SK-N-MC (cell line): ENCODE data around the gene DYNLT2.

Experiments used
- DNase-seq: peaks from one replicate; pipeline ENCODE4 v3.0.0-alpha.2; 2011; ENCODE audit warnings: low read depth, low spot score
- H3K27ac ChIP-seq: fragments of 200-600 bp; sonication (generic); 2 replicates; pipeline ENCODE4 v1.5.1; 2016; ENCODE audit warnings: mixed run types
- H3K36me3 ChIP-seq: fragments of 200-600 bp; sonication (generic); 2 replicates; pipeline ENCODE4 v1.6.1; 2017; ENCODE audit warnings: antibody characterized with exemption, low read length, mixed read lengths; ENCODE audit not compliant: insufficient read depth
- H3K4me3 ChIP-seq: fragments of 200-600 bp; sonication (generic); 2 replicates; pipeline ENCODE4 v1.5.1; 2016
- H3K9ac ChIP-seq: fragments of 200-600 bp; sonication (generic); 2 replicates; pipeline ENCODE4 v1.8.0; 2017; ENCODE audit warnings: mixed run types, mixed read lengths; ENCODE audit not compliant: insufficient read length
- H3K9me3 ChIP-seq: fragments of 200-600 bp; sonication (generic); 2 replicates; pipeline ENCODE4 v1.6.1; 2017; ENCODE audit warnings: low read depth, mild to moderate bottlenecking, antibody characterized with exemption, low read length, moderate library complexity, mixed read lengths
- EZH2 ChIP-seq: fragments of 200-600 bp; sonication (generic); IDR thresholded peaks from one replicate; pipeline ENCODE4 v1.6.1; 2017; ENCODE audit warnings: antibody characterized with exemption
- FOXP2 ChIP-seq: optimal IDR thresholded peaks from 2 replicates; pipeline ENCODE3; 2011; ENCODE audit warnings: mild to moderate bottlenecking, moderate library complexity; ENCODE audit not compliant: insufficient read depth; ENCODE audit errors: extremely low read length, control extremely low read depth
- POLR2AphosphoS5 ChIP-seq: IDR thresholded peaks from 2 replicates; pipeline ENCODE4 v1.6.1; 2012; ENCODE audit warnings: mild to moderate bottlenecking, low read depth, low read length, borderline replicate concordance

DYNLT2 gene

GRCh38 chr6:169792306-169793015 is 41.1 kb upstream of the DYNLT2 start:
- Histone ChIP-seq H3K9ac (no peak overlapping the region), H3K36me3 (no peaks in the 10 kb centered on the region), H3K27ac (no peak overlapping the region), H3K4me3 (no peak overlapping the region), H3K9me3 (no peaks in the 10 kb centered on the region)
- no peak for TF ChIP-seq EZH2
- no peak for TF ChIP-seq FOXP2
- TF ChIP-seq POLR2AphosphoS5: no peak
- no peak for DNase-seq

DNA sequence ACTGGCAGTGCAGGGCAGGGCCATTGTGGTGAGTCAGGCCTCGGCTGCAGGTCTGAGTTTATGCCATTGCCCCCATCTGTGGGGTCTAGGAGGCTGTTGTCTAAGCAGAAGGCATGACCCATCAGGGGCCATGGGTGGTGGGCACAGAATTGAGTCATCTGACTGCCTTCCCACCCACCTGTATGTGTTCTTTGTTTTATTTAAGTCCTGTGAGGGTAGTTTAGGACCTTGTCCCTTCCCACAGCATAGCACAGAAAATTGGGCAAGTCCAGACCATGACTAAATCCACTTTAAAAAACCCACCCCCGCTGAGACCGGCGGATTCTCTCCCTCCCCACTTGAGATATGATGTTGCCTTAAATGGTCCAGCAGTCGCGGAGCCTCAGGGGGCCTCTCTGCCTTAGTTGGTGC is 40.4 kb upstream of the DYNLT2 start:
- no peaks in the 10 kb centered on the region for H3K36me3 ChIP-seq
- TF ChIP-seq EZH2 (no peak), POLR2AphosphoS5 (no peak), FOXP2 (no peak)
- no peak overlapping the region for H3K9ac ChIP-seq
- H3K4me3 ChIP-seq: no peak overlapping the region
- no peak for DNase-seq
- H3K9me3 ChIP-seq: no peaks in the 10 kb centered on the region
- no peak overlapping the region for H3K27ac ChIP-seq

GRCh38 chr6:169789944-169790927 is 38.9 kb upstream of the DYNLT2 start:
- H3K27ac ChIP-seq: no peak overlapping the region

GRCh38 chr6:169789146-169789943 is 38.0 kb upstream of the DYNLT2 start:
- Histone ChIP-seq H3K9me3 (no peaks in the 10 kb centered on the region), H3K27ac (no peak overlapping the region), H3K36me3 (no peaks in the 10 kb centered on the region), H3K4me3 (peak overlapping the region; percentile 85), H3K9ac (no peak overlapping the region)
- DNase-seq: no peak
- TF ChIP-seq POLR2AphosphoS5 (no peak), FOXP2 (no peak), EZH2 (no peak)

More at GRCh38 chr6:169789944-169790927, 38.9 kb upstream of the DYNLT2 start:
- peak overlapping the region; percentile 85 for H3K4me3 ChIP-seq
- TF ChIP-seq FOXP2: no peak
- TF ChIP-seq EZH2: no peak
- TF ChIP-seq POLR2AphosphoS5: no peak
- no peaks in the 10 kb centered on the region for H3K9me3 ChIP-seq
- no peak for DNase-seq
- H3K36me3 ChIP-seq: no peaks in the 10 kb centered on the region
- peak overlapping the region; percentile 67 for H3K9ac ChIP-seq

DNA sequence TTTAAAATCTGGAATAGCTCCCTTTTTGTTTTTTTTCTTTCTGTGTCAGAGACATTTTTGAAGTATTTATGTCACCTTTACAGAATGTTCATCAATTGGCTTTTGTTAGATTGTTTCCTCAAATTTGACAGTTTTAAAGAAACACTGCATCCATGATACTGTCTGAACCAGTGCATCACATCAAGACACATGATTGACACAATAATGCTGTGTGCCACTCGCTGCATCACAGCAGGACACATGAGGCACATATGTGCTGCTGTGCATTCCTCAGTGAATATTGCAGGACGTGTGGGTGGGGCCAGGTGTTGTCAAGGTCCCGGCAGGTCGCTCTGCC is 37.4 kb upstream of the DYNLT2 start:
- Histone ChIP-seq H3K4me3 (no peak overlapping the region), H3K9ac (no peak overlapping the region), H3K27ac (no peak overlapping the region), H3K36me3 (no peaks in the 10 kb centered on the region), H3K9me3 (no peaks in the 10 kb centered on the region)
- TF ChIP-seq FOXP2: no peak
- DNase-seq: no peak

GRCh38 chr6:169787797-169788196 is 36.4 kb upstream of the DYNLT2 start:
- Histone ChIP-seq H3K27ac (no peak overlapping the region), H3K9ac (no peak overlapping the region), H3K36me3 (no peaks in the 10 kb centered on the region), H3K4me3 (no peak overlapping the region), H3K9me3 (no peaks in the 10 kb centered on the region)
- TF ChIP-seq EZH2 (no peak), FOXP2 (no peak), POLR2AphosphoS5 (no peak)
- no peak for DNase-seq

DNA sequence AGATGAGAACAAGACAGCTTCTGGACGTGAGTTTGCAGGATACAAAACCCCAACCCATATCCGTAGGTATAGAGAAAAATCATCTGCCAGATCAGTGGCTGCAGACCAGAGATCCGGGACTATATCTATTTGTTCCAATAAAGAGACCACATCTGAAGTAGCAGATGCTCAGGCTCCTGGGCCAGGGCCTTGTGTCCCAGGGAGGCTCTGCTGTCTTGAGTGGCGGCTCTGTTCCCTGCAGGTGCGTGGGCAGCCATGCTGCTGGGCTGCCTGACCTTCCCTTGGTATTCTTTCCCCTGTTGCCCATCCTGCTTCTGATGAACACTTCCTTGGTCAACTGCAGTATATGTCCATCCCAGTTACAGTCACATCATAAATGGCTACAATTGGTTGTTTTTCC is 35.0 kb upstream of the DYNLT2 start:
- no peak for TF ChIP-seq EZH2
- no peak for TF ChIP-seq FOXP2
- TF ChIP-seq POLR2AphosphoS5: no peak
- Histone ChIP-seq H3K27ac (no peak overlapping the region), H3K36me3 (no peaks in the 10 kb centered on the region), H3K9ac (no peak overlapping the region), H3K9me3 (no peaks in the 10 kb centered on the region), H3K4me3 (no peak overlapping the region)
- no peak for DNase-seq

- Histone ChIP-seq H3K9me3 (no peaks in the 10 kb centered on the region), H3K9ac (no peak overlapping the region), H3K36me3 (no peaks in the 10 kb centered on the region), H3K4me3 (no peak overlapping the region), H3K27ac (no peak overlapping the region)
- no peak for DNase-seq
- TF ChIP-seq EZH2 (no peak), FOXP2 (no peak), POLR2AphosphoS5 (no peak)
Observed at GRCh38 chr6:169785566-169785965, 34.2 kb upstream of the DYNLT2 start.
